Endothelial cell of umbilical vein (primary cell): Measurements from ENCODE around the gene KIF9. TPM values are rescaled to one million over a fixed set of nuclear protein-coding genes. Genes with fewer than 3 reads are reported as not detected.

ENCODE experiments used
- BruUV-seq: library from RNA; stranded (reverse); fragments of 400-500 nt; replicated peaks from 2 replicates; lab custom pipeline; 2021; lab: Mats Ljungman, UMichigan
- CTCF ChIA-PET: fragments of 300-600, 350-600 bp; sonication (Branson Sonifier 250); formaldehyde crosslinking; loops from one replicate; lab custom pipeline; 2021; ENCODE audit warnings: antibody characterized with exemption, inconsistent platforms; lab: Charles Lee
- POLR2A ChIA-PET: fragments of 300-600, 350-600 bp; sonication (Branson Sonifier 250); formaldehyde crosslinking; loops from one replicate; lab custom pipeline; 2021; ENCODE audit warnings: antibody characterized with exemption, inconsistent platforms; lab: Charles Lee
- DNase-seq: peaks from one replicate; pipeline ENCODE4 v3.0.0-alpha.2; 2011; ENCODE audit warnings: low read depth, low spot score
- FAIRE-seq: peaks from 2 replicates; lab custom pipeline; 2011; peaks lifted over from hg19 to GRCh38; lab: Jason Lieb, UNC
- H2AFZ ChIP-seq: 2 replicates; pipeline ENCODE4 v1.6.0; 2012; ENCODE audit warnings: low read depth, low read length, control low read depth, inconsistent platforms
- H3K27ac ChIP-seq: 2 replicates; pipeline ENCODE4 v1.5.1; 2011; ENCODE audit warnings: low read depth, mild to moderate bottlenecking, control low read depth, low read length, moderate library complexity; ENCODE audit not compliant: insufficient read depth
- H3K27me3 ChIP-seq, 2 experiments: 2 replicates each; pipeline versions ENCODE4 v1.6.0 to v1.6.1; 2011; ENCODE audit warnings: low read length in 2 of 2, mixed read lengths in 1 of 2; ENCODE audit not compliant: control insufficient read depth in 2 of 2, insufficient read depth in 2 of 2
- H3K36me3 ChIP-seq, 2 experiments: 2 replicates in 1 of 2; 3 replicates in 1 of 2; pipeline ENCODE4 v1.5.1; 2011; ENCODE audit warnings: low read length in 2 of 2, mild to moderate bottlenecking in 1 of 2, moderate library complexity in 1 of 2; ENCODE audit not compliant: control insufficient read depth in 2 of 2, insufficient read depth in 2 of 2; ENCODE audit errors: extremely low read depth in 1 of 2
- H3K4me1 ChIP-seq: 3 replicates; pipeline ENCODE4 v1.5.1; 2011; ENCODE audit warnings: mild to moderate bottlenecking, low read length; ENCODE audit not compliant: control insufficient read depth, insufficient read depth; ENCODE audit errors: extremely low read depth
- H3K4me2 ChIP-seq: 2 replicates; pipeline ENCODE4 v1.6.1; 2011; ENCODE audit warnings: low read length, control low read depth, mixed read lengths; ENCODE audit not compliant: insufficient read depth
- H3K4me3 ChIP-seq, 3 experiments: fragments of 200-600 bp in 1 of 3; sonication (generic), shearing (Covaris generic) in 1 of 3; replicated peaks in 1 of 3; 2 replicates each; pipeline ENCODE4 v1.5.1; 2011 to 2016; ENCODE audit warnings: control low read depth in 3 of 3, low read length in 3 of 3, mild to moderate bottlenecking in 2 of 3, inconsistent platforms in 1 of 3, low read depth in 1 of 3, moderate library complexity in 1 of 3; ENCODE audit not compliant: insufficient read depth in 1 of 3
- H3K79me2 ChIP-seq: 2 replicates; pipeline ENCODE4 v1.6.0; 2012; ENCODE audit warnings: low read length, inconsistent platforms; ENCODE audit not compliant: control insufficient read depth, insufficient read depth
- H3K9ac ChIP-seq: replicated peaks from 2 replicates; pipeline ENCODE3; 2011; ENCODE audit warnings: low read length, control low read depth; ENCODE audit not compliant: insufficient read depth; ENCODE audit errors: extremely low read depth
- H3K9me1 ChIP-seq: replicated peaks from 3 replicates; pipeline ENCODE4 v1.6.0; 2011; ENCODE audit warnings: mild to moderate bottlenecking, low read length; ENCODE audit not compliant: control insufficient read depth, insufficient read depth; ENCODE audit errors: extremely low read depth
- H3K9me3 ChIP-seq: replicated peaks from 2 replicates; pipeline ENCODE4 v1.5.1; 2012; ENCODE audit warnings: low read length, inconsistent platforms; ENCODE audit not compliant: control insufficient read depth, insufficient read depth
- H4K20me1 ChIP-seq: replicated peaks from 2 replicates; pipeline ENCODE3; 2011; ENCODE audit warnings: mild to moderate bottlenecking, low read length; ENCODE audit not compliant: control insufficient read depth, insufficient read depth; ENCODE audit errors: extremely low read depth
- CTCF ChIP-seq, 2 donors: IDR thresholded peaks; 1 replicate in 1 of 2; 2 replicates in 1 of 2; pipeline ENCODE4 v1.5.1; 2011; ENCODE audit warnings: low read length in 2 of 2, mild to moderate bottlenecking in 2 of 2, moderate library complexity in 2 of 2, control low read depth in 1 of 2, inconsistent platforms in 1 of 2, low read depth in 1 of 2; ENCODE audit not compliant: insufficient read depth in 1 of 2; ENCODE audit errors: extremely low read depth in 1 of 2
- GATA2 ChIP-seq: IDR thresholded peaks from 2 replicates; pipeline ENCODE4 v1.7.0; 2011; ENCODE audit warnings: low read depth, mild to moderate bottlenecking, moderate library complexity, mixed read lengths, low read length; ENCODE audit not compliant: insufficient read length, insufficient read depth
- dilution Hi-C: fragments of 300-500 bp; cut with MboI; formaldehyde crosslinking; loops from one replicate; pipeline ENCODE4 v1.15.0; 2019; ENCODE audit warnings: low sequenced_read_pairs; ENCODE audit not compliant: extremely low pct_ligation_motif_present
- intact Hi-C: fragments of 100-400 bp; cut with micrococcal nuclease; formaldehyde crosslinking; loops from one replicate; pipeline ENCODE4 v1.10.0; 2022
- polyA plus RNA-seq, 4 experiments: library from polyadenylated mRNA; depleted of rRNA in 3 of 4; stranded (reverse) in 3 of 4; unstranded in 1 of 4; fragments of >200 nt; gene quantifications; 2 replicates each; pipeline versions ENCODE4 v1.2.1 to v1.2.3, GENCODE V29; 2011 to 2012; ENCODE audit warnings: missing spikeins in 1 of 4
- total RNA-seq: library from RNA; stranded (reverse); gene quantifications from 2 replicates; pipeline ENCODE4 v1.2.3, GENCODE V29; 2021

Gene KIF9
- total and polyA plus RNA-seq, 2 donors (not counting 3 experiments of a cell fraction or from before 2014, with no cell fraction given): 20.5 to 22.4 TPM

- Histone ChIP-seq H3K4me3 (no peak overlapping the region), H3K9ac (no peak overlapping the region), H3K4me1 (no peaks in the 10 kb centered on the region), H3K4me2 (no peak overlapping the region), H2AFZ (no peak overlapping the region), H3K36me3 (peaks cover 0 to 16% of the 10 kb centered on the region in 2 experiments), H3K9me1 (no peaks in the 10 kb centered on the region), H3K27me3 (no peaks in the 10 kb centered on the region), H4K20me1 (no peaks in the 10 kb centered on the region), H3K9me3 (no peaks in the 10 kb centered on the region), H3K27ac (no peak overlapping the region), H3K79me2 (no peaks in the 10 kb centered on the region)
- ChIA-PET POLR2A (interaction anchor here (0.6 kb wide), 2 partner anchors 46 to 185 kb away, joined by 3 to 5 read pairs; no protein-coding TSS in a partner anchor), CTCF (interaction anchor here (0.6 to 2.7 kb wide), 53 partner anchors 10 to 619 kb away, joined by 3 to 37 read pairs (median 4); partner anchors contain the start of genes CCDC12, NBEAL2, PTPN23 and SETD2)
- FAIRE-seq (peak; percentile 95), DNase-seq (peak; percentile 77)
- intact Hi-C loops: loop anchor here (1.0 to 10.0 kb wide), 6 partner anchors 42 to 617 kb away; partner anchors contain the start of genes KIF9 and KLHL18
- TF ChIP-seq CTCF (IDR thresholded peaks at IDR 0.05; ENCODE audit: extremely low read depth in 1 of 2, insufficient read depth in 1 of 2, low read depth in 1 of 2, low read length in 2 of 2) (peak; percentile 60 to 72), GATA2 (no peak)
- BruUV-seq: no TSS peak
- dilution Hi-C loops: no loop called here
Observed at GRCh38 chr3:47324278-47324865, 41.8 kb upstream of the KIF9 start.
